K562 (cell line): ENCODE measurements around the gene MMS19. TPM values are rescaled to one million over a fixed set of nuclear protein-coding genes. Genes with fewer than 3 reads are reported as not detected.
A peak's percentile ranks its signal among the peaks of the same experiment; 100 is the strongest.

Experiments
- ATAC-seq: fragments of 200-7000 bp; cut with Tn5 transposase; 3 replicates; pipeline ENCODE4 v1.9.1; 2020; ENCODE audit warnings: moderate library complexity
- BruUV-seq: library from RNA; stranded (reverse); fragments of 400-500 nt; replicated peaks from 2 replicates; lab custom pipeline; 2021; lab: Mats Ljungman, UMichigan
- CTCF ChIA-PET: fragments of 300-600 bp; formaldehyde crosslinking; extraction: SDS; loops from one replicate; lab custom pipeline; 2021; ENCODE audit warnings: low intra/inter-chr PET ratio; lab: Yijun Ruan, JAX
- POLR2A ChIA-PET: fragments of 300-600, 350-650 bp; sonication (Branson Sonifier 250); formaldehyde crosslinking; extraction: SDS; loops from one replicate; lab custom pipeline; 2021; ENCODE audit warnings: antibody characterized with exemption, inconsistent platforms; lab: Yijun Ruan, JAX
- DNase-seq, 4 experiments: peaks; one replicate each; pipeline versions ENCODE4 v3.0.0 to v3.0.0-alpha.2; 2011 to 2018; ENCODE audit warnings: low spot score in 3 of 4, mixed read lengths in 3 of 4; ENCODE audit errors: extremely low read depth in 1 of 4
- FAIRE-seq: peaks from 2 replicates; lab custom pipeline; 2011; peaks lifted over from hg19 to GRCh38; lab: Jason Lieb, UNC
- H2AFZ ChIP-seq: 2 replicates; pipeline ENCODE4 v1.6.0; 2011; ENCODE audit warnings: low read depth, low read length, control low read depth, inconsistent platforms
- H3K27ac ChIP-seq: fragments of 200-600 bp; 3 replicates; pipeline ENCODE4 v1.8.0; 2011; ENCODE audit warnings: low read depth, mild to moderate bottlenecking, control low read depth, inconsistent platforms, low read length, moderate library complexity, mixed read lengths; ENCODE audit errors: extremely low read depth
- H3K27me3 ChIP-seq, 2 experiments: fragments of 300-600 bp in 1 of 2; 2 replicates in 1 of 2; 3 replicates in 1 of 2; pipeline versions ENCODE4 v1.6.0 to v1.8.0; 2011; ENCODE audit warnings: inconsistent platforms in 2 of 2, low read length in 2 of 2, mild to moderate bottlenecking in 1 of 2, mixed read lengths in 1 of 2, moderate library complexity in 1 of 2; ENCODE audit not compliant: control insufficient read depth in 2 of 2, insufficient read depth in 2 of 2
- H3K36me3 ChIP-seq: fragments of 300-600 bp; 3 replicates; pipeline ENCODE4 v1.8.0; 2011; ENCODE audit warnings: mild to moderate bottlenecking, low read length, inconsistent platforms; ENCODE audit not compliant: control insufficient read depth, insufficient read depth
- H3K4me1 ChIP-seq, 2 experiments: fragments of 200-600 bp in 1 of 2; replicated peaks in 1 of 2; 2 replicates in 1 of 2; 3 replicates in 1 of 2; pipeline versions ENCODE4 v1.5.1 to v1.8.0; 2011; ENCODE audit warnings: inconsistent platforms in 2 of 2, low read length in 2 of 2, mild to moderate bottlenecking in 1 of 2, mixed read lengths in 1 of 2, moderate library complexity in 1 of 2; ENCODE audit not compliant: control insufficient read depth in 2 of 2, insufficient read depth in 2 of 2
- H3K4me2 ChIP-seq: 2 replicates; pipeline ENCODE4 v1.6.1; 2011; ENCODE audit warnings: low read length, control low read depth, inconsistent platforms, mixed read lengths; ENCODE audit not compliant: insufficient read depth
- H3K4me3 ChIP-seq: fragments of 200-600 bp; sonication (generic), shearing (Covaris generic); 2 replicates; pipeline ENCODE4 v1.5.1; 2016; ENCODE audit warnings: control low read depth, inconsistent platforms
- H3K79me2 ChIP-seq: fragments of 200-600 bp; 3 replicates; pipeline ENCODE4 v1.8.0; 2011; ENCODE audit warnings: low read length, inconsistent platforms; ENCODE audit not compliant: control insufficient read depth, insufficient read depth
- H3K9ac ChIP-seq, 2 experiments: 2 replicates each; pipeline versions ENCODE4 v1.6.0 to v1.6.1; 2011; ENCODE audit warnings: low read depth in 2 of 2, low read length in 2 of 2, control low read depth in 1 of 2, inconsistent platforms in 1 of 2, mild to moderate bottlenecking in 1 of 2, mixed read lengths in 1 of 2; ENCODE audit not compliant: insufficient read depth in 1 of 2
- H3K9me1 ChIP-seq: one replicate; pipeline ENCODE4 v1.6.0; 2011; ENCODE audit warnings: inconsistent platforms, mild to moderate bottlenecking, low read length, moderate library complexity; ENCODE audit not compliant: control insufficient read depth, insufficient read depth
- H3K9me3 ChIP-seq: replicated peaks from 2 replicates; pipeline ENCODE4 v1.5.1; 2011; ENCODE audit warnings: low read depth, low read length, inconsistent platforms; ENCODE audit not compliant: control insufficient read depth, insufficient read depth
- H4K20me1 ChIP-seq: replicated peaks from 2 replicates; pipeline ENCODE4 v1.6.1; 2011; ENCODE audit warnings: low read length, inconsistent platforms, mixed read lengths; ENCODE audit not compliant: control insufficient read depth, insufficient read depth
- CBX1 ChIP-seq: sonication (generic); IDR thresholded peaks from 2 replicates; pipeline ENCODE4 v1.6.1; 2016; ENCODE audit warnings: antibody characterized with exemption, low read depth, mild to moderate bottlenecking
- CBX5 ChIP-seq: IDR thresholded peaks from 2 replicates; pipeline ENCODE4 v1.6.1; 2014; ENCODE audit warnings: low read depth, borderline replicate concordance
- HNRNPUL1 ChIP-seq: fragments of 200-400 bp; formaldehyde crosslinking; IDR thresholded peaks from 2 replicates; pipeline ENCODE4 v1.6.1; 2017; ENCODE audit warnings: low read length
- LCOR ChIP-seq: sonication (generic); formaldehyde crosslinking; IDR thresholded peaks from 2 replicates; pipeline ENCODE4 v1.8.0; 2022; ENCODE audit warnings: mild to moderate bottlenecking, missing genetic modification reagents
- MECOM ChIP-seq: fragments of 250-450 bp; sonication (Bioruptor Pico); IDR thresholded peaks from 2 replicates; pipeline ENCODE4 v1.8.0; 2022; ENCODE audit warnings: inconsistent platforms
- MXI1 ChIP-seq: IDR thresholded peaks from 2 replicates; pipeline ENCODE4 v1.6.1; 2011; ENCODE audit warnings: low read depth, mild to moderate bottlenecking, improper control_type of control experiment, low read length
- NFRKB ChIP-seq: fragments of 450-650 bp; IDR thresholded peaks from 2 replicates; pipeline ENCODE4 v1.6.1; 2016; ENCODE audit warnings: low read depth
- RHOXF2B ChIP-seq: fragments of 250-450 bp; sonication (Bioruptor Pico); conservative IDR thresholded peaks from 2 replicates; pipeline ENCODE4 v1.5.1; 2021
- SMAD4 ChIP-seq: fragments of 250-450 bp; sonication (Bioruptor Pico); conservative IDR thresholded peaks from 2 replicates; pipeline ENCODE4 v1.8.0; 2021; ENCODE audit warnings: inconsistent platforms, mild to moderate bottlenecking, moderate library complexity
- YY1 ChIP-seq, 3 experiments: IDR thresholded peaks; 2 replicates each; pipeline ENCODE4 v1.6.1; 2011; ENCODE audit warnings: low read length in 2 of 3, mild to moderate bottlenecking in 2 of 3, moderate library complexity in 2 of 3, borderline replicate concordance in 1 of 3, control low read depth in 1 of 3, low read depth in 1 of 3; ENCODE audit not compliant: insufficient read depth in 3 of 3, insufficient replicate concordance in 2 of 3, control insufficient read depth in 1 of 3, insufficient read length in 1 of 3; ENCODE audit errors: extremely low read depth in 1 of 3
- ZKSCAN8 ChIP-seq: fragments of 200-800 bp; sonication (Bioruptor generic); IDR thresholded peaks from 2 replicates; pipeline ENCODE4 v1.6.1; 2016; ENCODE audit warnings: missing genetic modification characterization, missing compliant biosample characterization
- ZNF232 ChIP-seq: sonication (generic); formaldehyde crosslinking; IDR thresholded peaks from 2 replicates; pipeline ENCODE4 v1.8.0; 2022; ENCODE audit warnings: mild to moderate bottlenecking, missing genetic modification reagents
- ZNF79 ChIP-seq: fragments of 250-450 bp; sonication (Bioruptor Pico); IDR thresholded peaks from 2 replicates; pipeline ENCODE4 v1.4.0; 2020; ENCODE audit warnings: low read depth, mild to moderate bottlenecking, moderate library complexity
- WGBS: fragments of 100-300 bp; shearing (Covaris generic); methylation state at CpG from one replicate; pipeline ENCODE4 v1.1.6; 2016; ENCODE audit warnings: low coverage, mixed read lengths; ENCODE audit not compliant: insufficient coverage; ENCODE audit errors: missing lambda C conversion rate; 5-methylcytosine and 5-hydroxymethylcytosine counted together
- in situ Hi-C: fragments of 300-500 bp; cut with MboI; formaldehyde crosslinking; loops from 4 replicates; pipeline ENCODE4 v1.15.0; 2018; ENCODE audit warnings: inconsistent platforms, mixed read lengths
- intact Hi-C: fragments of 100-400 bp; cut with micrococcal nuclease; formaldehyde crosslinking; loops from 2 replicates; pipeline ENCODE4 v1.14.2; 2022
- polyA plus RNA-seq, 8 experiments: library from polyadenylated mRNA; depleted of rRNA in 4 of 8; stranded (reverse) in 5 of 8; unstranded in 3 of 8; fragments of >200 nt; fragmentation: Nextera tagmentation in 2 of 8; fragmentation: Illumina TruSeq in 1 of 8; extraction: Ambion mirVana in 2 of 8; extraction: Trizol in 1 of 8; gene quantifications; 2 replicates each; pipeline versions ENCODE4 v1.2.1 to v1.2.3, GENCODE V29; 2011 to 2014; ENCODE audit warnings: inconsistent platforms in 1 of 8, missing spikeins in 1 of 8
- total RNA-seq, 7 experiments: library from RNA; depleted of rRNA in 6 of 7; stranded (reverse); fragments of >200 nt in 6 of 7; fragmentation: Illumina TruSeq in 2 of 7; extraction: Trizol in 2 of 7; gene quantifications; 2 replicates each; pipeline versions ENCODE4 v1.2.1 to v1.2.3, GENCODE V29; 2011 to 2021; ENCODE audit warnings: low replicate concordance in 1 of 7
- TF ChIP-seq, protein P1 (sequence below): IDR thresholded peaks from 2 replicates; pipeline ENCODE4 v1.6.1; 2011; ENCODE audit not compliant: insufficient read length; ENCODE audit errors: extremely low read depth

Gene MMS19
- total and polyA plus RNA-seq, 9 of the 15 experiments (the other 6 are each of a cell fraction or from before 2014, with no cell fraction given) = 40.1 to 110 (median 62.9) TPM

DNA sequence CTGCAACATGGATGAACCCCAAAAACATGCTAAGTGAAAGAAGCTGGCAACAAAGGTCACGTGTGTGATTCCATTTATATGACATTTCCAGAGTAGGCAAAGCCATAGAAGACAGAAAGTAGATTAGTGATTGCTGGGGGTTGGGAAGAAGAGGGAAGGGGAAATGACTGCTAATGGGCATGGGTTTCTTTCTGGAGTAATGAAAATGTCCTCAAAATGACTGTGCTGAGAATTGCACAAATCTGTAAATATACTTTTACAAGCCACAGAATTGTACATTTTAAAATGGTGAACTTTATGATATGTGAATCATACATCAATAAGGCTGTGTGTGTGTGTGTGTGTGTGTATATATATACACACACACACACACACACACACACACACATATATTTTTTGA is 15.8 kb downstream of the MMS19 start (continued):
- TF ChIP-seq LCOR (CRISPR knock-in tag) (no peak), ZKSCAN8 (no peak)

- Histone ChIP-seq H3K4me3 (no peak overlapping the region), H3K27ac (no peak overlapping the region), H3K9me1 (no peaks in the 10 kb centered on the region), H4K20me1 (no peaks in the 10 kb centered on the region), H3K4me1 (no peaks in the 10 kb centered on the region), H3K36me3 (peaks cover 74% of the 10 kb centered on the region), H3K9me3 (no peaks in the 10 kb centered on the region), H2AFZ (no peak overlapping the region), H3K27me3 (no peaks in the 10 kb centered on the region), H3K79me2 (peaks cover 12% of the 10 kb centered on the region), H3K4me2 (no peak overlapping the region), H3K9ac (no peak overlapping the region)
- ChIA-PET POLR2A (no interaction called here), CTCF (no interaction called here)
- FAIRE-seq (no peak), ATAC-seq (no peak), DNase-seq (no peak)
- no peak for TF ChIP-seq SMAD4
- no peak for TF ChIP-seq CBX5
- TF ChIP-seq NFRKB = no peak
- intact Hi-C loops (no loop called here), in situ Hi-C loops (no loop called here)
- 86% methylated on average over 4 of the region's 4 CpGs for WGBS
- BruUV-seq = no TSS peak
These were observed 17.2 kb downstream of the MMS19 start for GRCh38 chr10:97481071-97481470.

DNA sequence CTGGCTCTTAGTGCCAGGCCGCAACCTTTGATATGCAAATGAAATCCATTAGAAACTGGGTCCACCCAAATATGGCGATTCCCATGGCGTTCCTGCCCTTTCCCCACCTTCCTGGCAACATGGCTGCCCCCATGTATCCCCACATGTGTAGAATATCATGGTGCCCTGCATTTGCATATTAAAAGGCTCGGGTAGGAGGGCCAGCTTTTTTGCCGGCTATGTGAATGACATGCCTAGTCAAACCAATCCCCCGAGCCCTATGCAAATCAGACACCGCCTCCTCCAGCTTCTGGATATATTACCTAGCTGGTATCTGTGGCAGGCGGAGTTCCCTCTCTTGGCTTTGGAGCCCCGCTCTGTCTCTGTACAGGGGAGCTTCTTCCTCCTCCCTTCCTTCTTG is 18.3 kb downstream of the MMS19 start:
- FAIRE-seq (no peak), DNase-seq (peak in 1 of 4 experiments; percentile 12), ATAC-seq (no peak)
- Histone ChIP-seq H3K36me3 (peaks cover 78% of the 10 kb centered on the region), H3K4me2 (no peak overlapping the region), H3K9me3 (no peaks in the 10 kb centered on the region), H3K9ac (no peak overlapping the region), H3K4me3 (no peak overlapping the region), H3K27me3 (no peaks in the 10 kb centered on the region), H3K9me1 (no peaks in the 10 kb centered on the region), H3K27ac (no peak overlapping the region), H4K20me1 (no peaks in the 10 kb centered on the region), H2AFZ (no peak overlapping the region), H3K4me1 (no peaks in the 10 kb centered on the region), H3K79me2 (peaks cover 7% of the 10 kb centered on the region; the same call in 2 of the 3 replicates)
- in situ Hi-C loops = no loop called here
- WGBS = 74% methylated on average over 7 of the region's 9 CpGs
- no TSS peak for BruUV-seq
- ChIA-PET POLR2A (interaction anchor here (0.8 kb wide), 1 partner anchor 28 kb away, joined by 3 read pairs; no protein-coding TSS in a partner anchor), CTCF (no interaction called here)
- intact Hi-C loops = no loop called here
- TF ChIP-seq ZNF232 (CRISPR knock-in tag) (no peak), CBX1 (no peak), ZNF79 (CRISPR knock-in tag) (no peak), HNRNPUL1 (no peak), RHOXF2B (CRISPR knock-in tag) (no peak), MXI1 (no peak), YY1 (IDR thresholded peaks at IDR 0.05; ENCODE audit: borderline replicate concordance in 1 of 3, control insufficient read depth in 1 of 3, extremely low read depth in 1 of 3, insufficient read depth in 3 of 3, insufficient read length in 1 of 3, insufficient replicate concordance in 2 of 3, low read depth in 1 of 3, low read length in 2 of 3) (peak in 2 of 3 experiments; percentile 10 to 74), MECOM (CRISPR knock-in tag) (no peak)
- TF ChIP-seq, protein P1, sequence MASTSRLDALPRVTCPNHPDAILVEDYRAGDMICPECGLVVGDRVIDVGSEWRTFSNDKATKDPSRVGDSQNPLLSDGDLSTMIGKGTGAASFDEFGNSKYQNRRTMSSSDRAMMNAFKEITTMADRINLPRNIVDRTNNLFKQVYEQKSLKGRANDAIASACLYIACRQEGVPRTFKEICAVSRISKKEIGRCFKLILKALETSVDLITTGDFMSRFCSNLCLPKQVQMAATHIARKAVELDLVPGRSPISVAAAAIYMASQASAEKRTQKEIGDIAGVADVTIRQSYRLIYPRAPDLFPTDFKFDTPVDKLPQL = no peak
